GM12878 (cell line): ENCODE data around the gene SLC2A1. TPM values are rescaled to one million over a fixed set of nuclear protein-coding genes. Genes with fewer than 3 reads are reported as not detected.
A peak's percentile ranks its signal among the peaks of the same experiment; 100 is the strongest.

Experiments used
- ATAC-seq: fragments of 200-7000 bp; cut with Tn5 transposase; 3 replicates; pipeline ENCODE4 v1.9.1; 2020; ENCODE audit warnings: mild to moderate bottlenecking, moderate library complexity
- BruUV-seq: library from RNA; stranded (reverse); fragments of 400-500 nt; replicated peaks from 2 replicates; lab custom pipeline; 2021; lab: Mats Ljungman, UMichigan
- CTCF ChIA-PET: fragments of 300-600 bp; sonication (Branson Sonifier 250); formaldehyde crosslinking; extraction: SDS; loops from one replicate; lab custom pipeline; 2021; ENCODE audit warnings: inconsistent platforms; lab: Yijun Ruan, JAX
- POLR2A ChIA-PET: fragments of 350-600 bp; formaldehyde crosslinking; extraction: SDS; loops from one replicate; lab custom pipeline; 2021; ENCODE audit warnings: inconsistent platforms; lab: Charles Lee
- RAD21 ChIA-PET: fragments of 300-600 bp; sonication (Branson Sonifier 250); formaldehyde crosslinking; loops from one replicate; lab custom pipeline; 2023; ENCODE audit warnings: antibody characterized with exemption; ENCODE audit not compliant: unreplicated experiment; lab: Charles Lee
- SMC1A ChIA-PET: fragments of 300-600 bp; sonication (Branson Sonifier 250); formaldehyde crosslinking; loops from one replicate; lab custom pipeline; 2023; ENCODE audit not compliant: unreplicated experiment, uncharacterized antibody; lab: Charles Lee
- DNase-seq: peaks from one replicate; pipeline ENCODE4 v3.0.0-alpha.2; 2011; ENCODE audit warnings: low read depth, low spot score
- FAIRE-seq: peaks from 3 replicates; lab custom pipeline; 2011; peaks lifted over from hg19 to GRCh38; lab: Jason Lieb, UNC
- H2AFZ ChIP-seq: 2 replicates; pipeline ENCODE4 v1.6.0; 2011; ENCODE audit warnings: low read depth, low read length, control low read depth; ENCODE audit not compliant: control insufficient read depth
- H3K27ac ChIP-seq: 2 replicates; pipeline ENCODE4 v1.5.1; 2011; ENCODE audit warnings: control low read depth; ENCODE audit not compliant: control insufficient read depth, insufficient read depth
- H3K27me3 ChIP-seq, 2 experiments: replicated peaks in 1 of 2; 2 replicates each; pipeline versions ENCODE4 v1.6.0 to v1.6.1; 2011; ENCODE audit warnings: low read length in 1 of 2; ENCODE audit not compliant: control insufficient read depth in 2 of 2, insufficient read depth in 2 of 2
- H3K36me3 ChIP-seq, 2 experiments: 2 replicates each; pipeline ENCODE4 v1.5.1; 2011; ENCODE audit warnings: low read length in 1 of 2; ENCODE audit not compliant: control insufficient read depth in 2 of 2, insufficient read depth in 2 of 2
- H3K4me1 ChIP-seq: 2 replicates; pipeline ENCODE4 v1.6.1; 2011; ENCODE audit warnings: mild to moderate bottlenecking, low read length, moderate library complexity, mixed read lengths; ENCODE audit not compliant: control insufficient read depth, insufficient read depth
- H3K4me2 ChIP-seq: 2 replicates; pipeline ENCODE4 v1.6.0; 2011; ENCODE audit warnings: control low read depth; ENCODE audit not compliant: control insufficient read depth, insufficient read depth
- H3K4me3 ChIP-seq: fragments of 200-600 bp; sonication (generic); 2 replicates; pipeline ENCODE4 v1.5.1; 2016
- H3K79me2 ChIP-seq: 2 replicates; pipeline ENCODE4 v1.6.0; 2011; ENCODE audit warnings: low read length; ENCODE audit not compliant: control insufficient read depth, insufficient read depth
- H3K9ac ChIP-seq: 2 replicates; pipeline ENCODE4 v1.8.0; 2011; ENCODE audit warnings: low read length, control low read depth, mixed read lengths; ENCODE audit not compliant: control insufficient read depth, insufficient read depth
- H3K9me3 ChIP-seq: replicated peaks from 3 replicates; pipeline ENCODE4 v1.5.1; 2011; ENCODE audit warnings: mild to moderate bottlenecking, low read length; ENCODE audit not compliant: control insufficient read depth, insufficient read depth
- H4K20me1 ChIP-seq: 2 replicates; pipeline ENCODE4 v1.6.0; 2011; ENCODE audit not compliant: control insufficient read depth, insufficient read depth
- BCL11A ChIP-seq: IDR thresholded peaks from 2 replicates; pipeline ENCODE4 v1.6.1; 2011; ENCODE audit warnings: low read depth, low read length
- BCL3 ChIP-seq: IDR thresholded peaks from 2 replicates; pipeline ENCODE4 v1.6.1; 2011; ENCODE audit warnings: borderline replicate concordance, low read depth, mild to moderate bottlenecking, moderate library complexity, low read length; ENCODE audit not compliant: insufficient read depth, poor library complexity, severe bottlenecking
- CEBPB ChIP-seq, 2 experiments: fragments of 150-350 bp in 1 of 2; IDR thresholded peaks; 2 replicates each; pipeline ENCODE4 v1.6.1; 2012 to 2014; ENCODE audit warnings: low read depth in 2 of 2, low read length in 2 of 2, borderline replicate concordance in 1 of 2, inconsistent platforms in 1 of 2
- CREM ChIP-seq: IDR thresholded peaks from 2 replicates; pipeline ENCODE4 v1.6.1; 2014; ENCODE audit warnings: antibody characterized with exemption, low read depth
- ESRRA ChIP-seq: IDR thresholded peaks from 2 replicates; pipeline ENCODE4 v1.6.1; 2012; ENCODE audit warnings: mild to moderate bottlenecking, low read length, improper control_type of control experiment
- GABPA ChIP-seq: IDR thresholded peaks from 2 replicates; pipeline ENCODE4 v1.6.1; 2014; ENCODE audit warnings: antibody characterized with exemption, low read depth, mild to moderate bottlenecking, inconsistent platforms
- HDAC2 ChIP-seq: fragments of 200-600 bp; sonication (generic); IDR thresholded peaks from 2 replicates; pipeline ENCODE4 v1.6.1; 2017
- KLF5 ChIP-seq: fragments of 450-650 bp; IDR thresholded peaks from 2 replicates; pipeline ENCODE4 v1.6.1; 2014; ENCODE audit warnings: mild to moderate bottlenecking; ENCODE audit not compliant: partially characterized antibody
- LARP7 ChIP-seq: fragments of 450-650 bp; IDR thresholded peaks from 2 replicates; pipeline ENCODE4 v1.6.1; 2017; ENCODE audit warnings: mild to moderate bottlenecking
- NFYB ChIP-seq: IDR thresholded peaks from 2 replicates; pipeline ENCODE4 v1.6.1; 2011; ENCODE audit warnings: low read depth, mild to moderate bottlenecking, low read length, improper control_type of control experiment, moderate library complexity; ENCODE audit not compliant: insufficient read depth
- POLR2A ChIP-seq: IDR thresholded peaks from 2 replicates; pipeline ENCODE4 v1.6.1; 2011; ENCODE audit warnings: low read depth, mild to moderate bottlenecking, low read length
- ZBED1 ChIP-seq: IDR thresholded peaks from 2 replicates; pipeline ENCODE4 v1.6.1; 2016; ENCODE audit warnings: borderline replicate concordance
- WGBS: methylation state at CpG from one replicate; pipeline ENCODE4 v1.1.6; 2016; ENCODE audit warnings: low lambda C conversion rate; ENCODE audit not compliant: insufficient replicate concordance, insufficient coverage; ENCODE audit errors: missing lambda C conversion rate; 5-methylcytosine and 5-hydroxymethylcytosine counted together
- in situ Hi-C: fragments of 300-500 bp; cut with MboI; formaldehyde crosslinking; loops from 9 replicates; pipeline ENCODE4 v1.14.3; 2018; ENCODE audit warnings: mixed read lengths
- intact Hi-C: fragments of 100-400 bp; cut with micrococcal nuclease; formaldehyde crosslinking; loops from one replicate; pipeline ENCODE4 v1.14.2; 2022; ENCODE audit not compliant: unreplicated experiment
- polyA plus RNA-seq, 11 experiments: library from polyadenylated mRNA; depleted of rRNA in 4 of 11; unstranded in 6 of 11; stranded (reverse) in 5 of 11; fragments of >200 nt; fragmentation: Nextera tagmentation in 4 of 11; fragmentation: Illumina TruSeq in 1 of 11; extraction: Ambion mirVana in 4 of 11; extraction: Trizol in 1 of 11; gene quantifications; 1 replicate in 1 of 11; 2 replicates in 10 of 11; pipeline versions ENCODE4 v1.2.1 to v1.2.3, GENCODE V29; 2011 to 2016; ENCODE audit warnings: inconsistent platforms in 2 of 11, missing spikeins in 2 of 11, low read depth in 1 of 11
- total RNA-seq, 4 experiments: library from RNA; depleted of rRNA in 3 of 4; stranded (reverse); fragments of >200 nt in 3 of 4; fragmentation: Illumina TruSeq in 1 of 4; extraction: Trizol in 1 of 4; gene quantifications; 2 replicates each; pipeline versions ENCODE4 v1.2.1 to v1.2.3, GENCODE V29; 2013 to 2021
- TF ChIP-seq, protein P1 (sequence below): IDR thresholded peaks from 2 replicates; pipeline ENCODE4 v1.6.1; 2012; ENCODE audit warnings: mild to moderate bottlenecking, low read depth, low read length
- TF ChIP-seq, protein P2 (sequence below): fragments of 450-650 bp; IDR thresholded peaks from 2 replicates; pipeline ENCODE4 v1.6.1; 2016; ENCODE audit warnings: mild to moderate bottlenecking, moderate library complexity, borderline replicate concordance

The SLC2A1 gene
- total and polyA plus RNA-seq, 10 of the 15 experiments (the other 5 are each of a cell fraction or from before 2014, with no cell fraction given) = 5.7 to 66.0 (median 44.2) TPM

DNA sequence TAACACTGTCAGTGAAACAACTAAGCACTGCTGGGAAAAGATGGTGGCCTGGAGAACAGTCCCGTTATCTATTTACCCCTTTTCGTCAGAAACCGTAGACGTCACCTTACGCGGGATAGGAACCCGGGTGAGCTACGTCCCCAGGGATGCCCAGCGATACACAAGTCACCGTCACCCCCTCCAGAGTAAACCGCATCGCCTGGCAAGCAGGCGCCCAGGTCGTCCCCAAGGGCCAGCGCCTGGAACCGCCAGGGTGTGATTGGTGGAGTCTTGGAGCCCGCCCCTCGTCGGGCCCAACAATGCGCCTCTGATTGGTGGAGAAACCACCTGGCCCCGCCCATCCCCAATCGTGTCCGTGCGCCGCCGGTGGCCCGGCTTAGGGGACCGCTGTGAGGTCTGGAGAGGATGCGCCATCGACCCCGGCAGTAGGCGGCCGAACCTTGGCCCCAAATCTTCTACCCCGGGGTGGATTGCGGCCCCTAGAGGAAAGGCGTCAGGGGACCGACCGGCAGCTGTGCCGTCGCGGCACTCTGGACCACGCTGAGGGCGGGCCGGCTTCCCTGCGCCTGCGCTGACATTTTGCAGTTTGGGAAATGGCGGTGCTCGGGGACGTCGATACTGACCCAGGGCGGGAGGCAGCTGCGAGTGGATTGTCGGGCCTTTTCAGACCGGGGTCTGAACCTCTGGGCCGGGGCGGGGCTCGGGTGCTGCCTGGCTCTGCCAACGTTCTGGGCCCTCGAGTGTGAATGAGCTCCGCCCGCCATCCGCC is 34.4 kb downstream of the SLC2A1 start:
- Histone ChIP-seq H3K27me3 (no peaks in the 10 kb centered on the region), H3K4me3 (peak overlapping the region; percentile 71), H2AFZ (peak overlapping the region; percentile 97), H4K20me1 (no peaks in the 10 kb centered on the region), H3K36me3 (peaks cover 26 to 32% of the 10 kb centered on the region in 2 experiments), H3K79me2 (no peaks in the 10 kb centered on the region; the same call in 1 of the 2 replicates), H3K4me1 (peaks cover 9% of the 10 kb centered on the region), H3K4me2 (peak overlapping the region; percentile 66), H3K9ac (peak overlapping the region; percentile 68), H3K27ac (peak overlapping the region; percentile 78), H3K9me3 (no peaks in the 10 kb centered on the region)
- peak; percentile 74 for FAIRE-seq
- RAD21 ChIA-PET = interaction anchor here (1.5 to 5.6 kb wide), 7 partner anchors 11 to 150 kb away, joined by 6 to 198 read pairs (median 16); partner anchors contain the start of gene ZNF691
- under 1% methylated on average over 62 of the region's 62 CpGs for WGBS
- peak; percentile 72 for DNase-seq
- in situ Hi-C loops = loop anchor here (5.0 kb wide), 2 partner anchors 33 to 143 kb away; partner anchors contain the start of gene SLC2A1
- no TSS peak for BruUV-seq
- CTCF ChIA-PET = interaction anchor here (0.6 to 8.3 kb wide), 18 partner anchors 9 to 158 kb away, joined by 3 to 247 read pairs (median 5); partner anchors contain the start of genes C1orf50 and P3H1
- POLR2A ChIA-PET = interaction anchor here (0.6 to 5.2 kb wide), 6 partner anchors 11 to 158 kb away, joined by 3 to 21 read pairs (median 7); partner anchors contain the start of genes C1orf50 and P3H1
- intact Hi-C loops = loop anchor here (1.0 to 5.0 kb wide), 2 partner anchors 8 to 33 kb away; partner anchors contain the start of gene SLC2A1
- SMC1A ChIA-PET = interaction anchor here (1.3 to 17.7 kb wide), 6 partner anchors 11 to 150 kb away, joined by 4 to 602 read pairs (median 14); no protein-coding TSS in a partner anchor
- peak; percentile 95 for ATAC-seq
- no peak for TF ChIP-seq KLF5
- peak; percentile 56; the same call in 1 of the 2 replicates for TF ChIP-seq LARP7
- TF ChIP-seq, protein P1, sequence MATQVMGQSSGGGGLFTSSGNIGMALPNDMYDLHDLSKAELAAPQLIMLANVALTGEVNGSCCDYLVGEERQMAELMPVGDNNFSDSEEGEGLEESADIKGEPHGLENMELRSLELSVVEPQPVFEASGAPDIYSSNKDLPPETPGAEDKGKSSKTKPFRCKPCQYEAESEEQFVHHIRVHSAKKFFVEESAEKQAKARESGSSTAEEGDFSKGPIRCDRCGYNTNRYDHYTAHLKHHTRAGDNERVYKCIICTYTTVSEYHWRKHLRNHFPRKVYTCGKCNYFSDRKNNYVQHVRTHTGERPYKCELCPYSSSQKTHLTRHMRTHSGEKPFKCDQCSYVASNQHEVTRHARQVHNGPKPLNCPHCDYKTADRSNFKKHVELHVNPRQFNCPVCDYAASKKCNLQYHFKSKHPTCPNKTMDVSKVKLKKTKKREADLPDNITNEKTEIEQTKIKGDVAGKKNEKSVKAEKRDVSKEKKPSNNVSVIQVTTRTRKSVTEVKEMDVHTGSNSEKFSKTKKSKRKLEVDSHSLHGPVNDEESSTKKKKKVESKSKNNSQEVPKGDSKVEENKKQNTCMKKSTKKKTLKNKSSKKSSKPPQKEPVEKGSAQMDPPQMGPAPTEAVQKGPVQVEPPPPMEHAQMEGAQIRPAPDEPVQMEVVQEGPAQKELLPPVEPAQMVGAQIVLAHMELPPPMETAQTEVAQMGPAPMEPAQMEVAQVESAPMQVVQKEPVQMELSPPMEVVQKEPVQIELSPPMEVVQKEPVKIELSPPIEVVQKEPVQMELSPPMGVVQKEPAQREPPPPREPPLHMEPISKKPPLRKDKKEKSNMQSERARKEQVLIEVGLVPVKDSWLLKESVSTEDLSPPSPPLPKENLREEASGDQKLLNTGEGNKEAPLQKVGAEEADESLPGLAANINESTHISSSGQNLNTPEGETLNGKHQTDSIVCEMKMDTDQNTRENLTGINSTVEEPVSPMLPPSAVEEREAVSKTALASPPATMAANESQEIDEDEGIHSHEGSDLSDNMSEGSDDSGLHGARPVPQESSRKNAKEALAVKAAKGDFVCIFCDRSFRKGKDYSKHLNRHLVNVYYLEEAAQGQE = no peak
- TF ChIP-seq NFYB = peak; percentile 95
- peak; percentile 87 for TF ChIP-seq POLR2A
- TF ChIP-seq BCL3 = peak; percentile 70
- TF ChIP-seq ESRRA = no peak
- TF ChIP-seq HDAC2 = no peak
- TF ChIP-seq BCL11A = no peak
- TF ChIP-seq ZBED1 = no peak
- no peak for TF ChIP-seq CEBPB (IDR thresholded peaks at IDR 0.05; ENCODE audit: borderline replicate concordance in 1 of 2, low read depth in 2 of 2, low read length in 2 of 2)
- no peak for TF ChIP-seq GABPA
- TF ChIP-seq CREM = peak; percentile 52; the same call in 1 of the 2 replicates
- TF ChIP-seq, protein P2, sequence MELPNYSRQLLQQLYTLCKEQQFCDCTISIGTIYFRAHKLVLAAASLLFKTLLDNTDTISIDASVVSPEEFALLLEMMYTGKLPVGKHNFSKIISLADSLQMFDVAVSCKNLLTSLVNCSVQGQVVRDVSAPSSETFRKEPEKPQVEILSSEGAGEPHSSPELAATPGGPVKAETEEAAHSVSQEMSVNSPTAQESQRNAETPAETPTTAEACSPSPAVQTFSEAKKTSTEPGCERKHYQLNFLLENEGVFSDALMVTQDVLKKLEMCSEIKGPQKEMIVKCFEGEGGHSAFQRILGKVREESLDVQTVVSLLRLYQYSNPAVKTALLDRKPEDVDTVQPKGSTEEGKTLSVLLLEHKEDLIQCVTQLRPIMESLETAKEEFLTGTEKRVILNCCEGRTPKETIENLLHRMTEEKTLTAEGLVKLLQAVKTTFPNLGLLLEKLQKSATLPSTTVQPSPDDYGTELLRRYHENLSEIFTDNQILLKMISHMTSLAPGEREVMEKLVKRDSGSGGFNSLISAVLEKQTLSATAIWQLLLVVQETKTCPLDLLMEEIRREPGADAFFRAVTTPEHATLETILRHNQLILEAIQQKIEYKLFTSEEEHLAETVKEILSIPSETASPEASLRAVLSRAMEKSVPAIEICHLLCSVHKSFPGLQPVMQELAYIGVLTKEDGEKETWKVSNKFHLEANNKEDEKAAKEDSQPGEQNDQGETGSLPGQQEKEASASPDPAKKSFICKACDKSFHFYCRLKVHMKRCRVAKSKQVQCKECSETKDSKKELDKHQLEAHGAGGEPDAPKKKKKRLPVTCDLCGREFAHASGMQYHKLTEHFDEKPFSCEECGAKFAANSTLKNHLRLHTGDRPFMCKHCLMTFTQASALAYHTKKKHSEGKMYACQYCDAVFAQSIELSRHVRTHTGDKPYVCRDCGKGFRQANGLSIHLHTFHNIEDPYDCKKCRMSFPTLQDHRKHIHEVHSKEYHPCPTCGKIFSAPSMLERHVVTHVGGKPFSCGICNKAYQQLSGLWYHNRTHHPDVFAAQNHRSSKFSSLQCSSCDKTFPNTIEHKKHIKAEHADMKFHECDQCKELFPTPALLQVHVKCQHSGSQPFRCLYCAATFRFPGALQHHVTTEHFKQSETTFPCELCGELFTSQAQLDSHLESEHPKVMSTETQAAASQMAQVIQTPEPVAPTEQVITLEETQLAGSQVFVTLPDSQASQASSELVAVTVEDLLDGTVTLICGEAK = no peak
